22Rv1 (cell line): ENCODE measurements around the gene MX1.
A peak's percentile ranks its signal among the peaks of the same experiment; 100 is the strongest.
"Not testable (repeated sequence)": the region's sequence is repeated elsewhere in the genome, so short reads cannot be mapped to it uniquely, and the experiment has no call there.

ENCODE experiments used
- H3K27ac ChIP-seq: fragments of 450-650 bp; 2 replicates; pipeline ENCODE4 v1.5.1; 2017
- CTCF ChIP-seq: fragments of 450-650 bp; IDR thresholded peaks from 2 replicates; pipeline ENCODE4 v1.5.1; 2017; ENCODE audit warnings: mild to moderate bottlenecking
- ZFX ChIP-seq: fragments of 450-650 bp; IDR thresholded peaks from 2 replicates; pipeline ENCODE4 v1.6.1; 2017; ENCODE audit warnings: antibody characterized with exemption, borderline replicate concordance

MX1 gene

GRCh38 chr21:41407541-41408460 is 18.2 kb upstream of the MX1 start:
- H3K27ac ChIP-seq, result no peak overlapping the region
- no peak for TF ChIP-seq CTCF
- TF ChIP-seq ZFX, result no peak

- TF ChIP-seq CTCF (no peak), ZFX (no peak)
Measured at GRCh38 chr21:41410361-41410760, 15.7 kb upstream of the MX1 start.

GRCh38 chr21:41410767-41411448 is 15.1 kb upstream of the MX1 start:
- no peak overlapping the region for H3K27ac ChIP-seq
- TF ChIP-seq CTCF (no peak), ZFX (no peak)

More at GRCh38 chr21:41410361-41410760, 15.7 kb upstream of the MX1 start:
- no peak overlapping the region for H3K27ac ChIP-seq

GRCh38 chr21:41411449-41412089 is 14.5 kb upstream of the MX1 start:
- no peak overlapping the region for H3K27ac ChIP-seq
- TF ChIP-seq ZFX (no peak), CTCF (peak; percentile 30)

- not testable (repeated sequence) for H3K27ac ChIP-seq
Measured at GRCh38 chr21:41417505-41417904, 8.5 kb upstream of the MX1 start.

GRCh38 chr21:41418393-41418792 is 7.6 kb upstream of the MX1 start:
- no peak for TF ChIP-seq ZFX
- TF ChIP-seq CTCF, result no peak
- H3K27ac ChIP-seq, result no peak overlapping the region

GRCh38 chr21:41418956-41419680 is 6.9 kb upstream of the MX1 start:
- TF ChIP-seq ZFX (no peak), CTCF (no peak)
- no peak overlapping the region for H3K27ac ChIP-seq
